Smooth muscle cell (in vitro differentiated cells): ENCODE data around the gene TSPO2. TPM values are rescaled to one million over a fixed set of nuclear protein-coding genes. Genes with fewer than 3 reads are reported as not detected.

ENCODE experiments used
- DNase-seq: peaks from one replicate; lab custom pipeline; 2025; ENCODE audit not compliant: unreplicated experiment; lab: John Stamatoyannopoulos, UW
- H2AFZ ChIP-seq: fragments of 200-600 bp; sonication (generic); 2 replicates; pipeline ENCODE4 v1.6.0; 2016; ENCODE audit warnings: antibody characterized with exemption, low read depth, mild to moderate bottlenecking
- H3F3A ChIP-seq: fragments of 200-600 bp; sonication (generic); 2 replicates; pipeline ENCODE4 v1.6.0; 2017; ENCODE audit warnings: antibody characterized with exemption, low read depth
- H3K27ac ChIP-seq: fragments of 200-600 bp; sonication (generic); 2 replicates; pipeline ENCODE4 v1.5.1; 2016; ENCODE audit warnings: low read depth, mild to moderate bottlenecking
- H3K27me3 ChIP-seq: fragments of 200-600 bp; sonication (generic); 2 replicates; pipeline ENCODE4 v1.6.1; 2016; ENCODE audit warnings: low read depth, mild to moderate bottlenecking
- H3K36me3 ChIP-seq: fragments of 200-600 bp; sonication (generic); 2 replicates; pipeline ENCODE4 v1.5.1; 2016; ENCODE audit warnings: low read depth
- H3K4me1 ChIP-seq: fragments of 200-600 bp; sonication (generic); 2 replicates; pipeline ENCODE4 v1.5.1; 2016; ENCODE audit warnings: low read depth
- H3K4me2 ChIP-seq: fragments of 200-600 bp; sonication (generic); 2 replicates; pipeline ENCODE4 v1.6.0; 2016; ENCODE audit warnings: mild to moderate bottlenecking
- H3K4me3 ChIP-seq: fragments of 200-600 bp; sonication (generic); 2 replicates; pipeline ENCODE4 v1.5.1; 2016; ENCODE audit warnings: mild to moderate bottlenecking
- H3K79me2 ChIP-seq: fragments of 200-600 bp; sonication (generic); 2 replicates; pipeline ENCODE4 v1.6.0; 2016; ENCODE audit warnings: low read depth, mild to moderate bottlenecking
- H3K9ac ChIP-seq: fragments of 200-600 bp; sonication (generic); 2 replicates; pipeline ENCODE4 v1.6.0; 2016; ENCODE audit warnings: low read depth
- H3K9me3 ChIP-seq: fragments of 200-600 bp; sonication (generic); replicated peaks from 2 replicates; pipeline ENCODE4 v1.5.1; 2016; ENCODE audit warnings: low read depth
- H4K20me1 ChIP-seq: fragments of 200-600 bp; sonication (generic); 2 replicates; pipeline ENCODE4 v1.6.0; 2016; ENCODE audit warnings: low read depth
- CTCF ChIP-seq: fragments of 200-600 bp; sonication (generic); IDR thresholded peaks from 2 replicates; pipeline ENCODE4 v1.5.1; 2017; ENCODE audit warnings: borderline replicate concordance, mild to moderate bottlenecking, antibody characterized with exemption; ENCODE audit not compliant: insufficient read depth, poor library complexity, severe bottlenecking
- WGBS: methylation state at CpG from one replicate; pipeline ENCODE4 v1.1.7; 2016; ENCODE audit warnings: low lambda C conversion rate; 5-methylcytosine and 5-hydroxymethylcytosine counted together
- polyA plus RNA-seq: library from polyadenylated mRNA; unstranded; fragments of >200 nt; fragmentation: Nextera tagmentation; extraction: Ambion mirVana; gene quantifications from 2 replicates; pipeline ENCODE4 v1.2.1, GENCODE V29; 2016
- total RNA-seq: library from RNA; depleted of rRNA; stranded (reverse); fragments of >200 nt; gene quantifications from 2 replicates; pipeline ENCODE4 v1.2.3, GENCODE V29; 2014

Gene TSPO2
- total and polyA plus RNA-seq, 2 experiments from 2014 or later: not detected

- H3K9me3 ChIP-seq: no peaks in the 10 kb centered on the region
- peak; percentile 100 for TF ChIP-seq CTCF
- H3K79me2 ChIP-seq: no peaks in the 10 kb centered on the region
- peaks cover 19% of the 10 kb centered on the region for H3K4me1 ChIP-seq
- no peaks in the 10 kb centered on the region for H4K20me1 ChIP-seq
- H3F3A ChIP-seq: no peaks in the 10 kb centered on the region
- no peaks in the 10 kb centered on the region for H3K36me3 ChIP-seq
- WGBS: 2% methylated on average over 45 of the region's 45 CpGs
- H3K27ac ChIP-seq: no peak overlapping the region
- DNase-seq: peak; percentile 66
- H3K4me3 ChIP-seq: peak overlapping the region; percentile 50
- H3K9ac ChIP-seq: peak overlapping the region; percentile 19
- H3K4me2 ChIP-seq: peak overlapping the region; percentile 87
- H2AFZ ChIP-seq: peak overlapping the region; percentile 88
- no peaks in the 10 kb centered on the region for H3K27me3 ChIP-seq
Measured at GRCh38 chr6:41027799-41028560, 14.3 kb upstream of the TSPO2 start.

GRCh38 chr6:41028561-41029412 is 13.5 kb upstream of the TSPO2 start:
- no peak for DNase-seq
- Histone ChIP-seq H3K9ac (no peak overlapping the region), H3K4me3 (peak overlapping the region; percentile 50), H3K27me3 (no peaks in the 10 kb centered on the region), H3K27ac (no peak overlapping the region), H3F3A (no peaks in the 10 kb centered on the region), H3K4me1 (peaks cover 19% of the 10 kb centered on the region), H3K79me2 (no peaks in the 10 kb centered on the region), H4K20me1 (no peaks in the 10 kb centered on the region), H3K36me3 (no peaks in the 10 kb centered on the region), H3K9me3 (no peaks in the 10 kb centered on the region), H2AFZ (peak overlapping the region; percentile 88), H3K4me2 (peak overlapping the region; percentile 87)
- WGBS: 37% methylated on average over 13 of the region's 13 CpGs
- no peak for TF ChIP-seq CTCF

GRCh38 chr6:41032830-41033229 is 9.4 kb upstream of the TSPO2 start:
- Histone ChIP-seq H3K9ac (no peak overlapping the region), H3K36me3 (no peaks in the 10 kb centered on the region), H3F3A (no peaks in the 10 kb centered on the region), H3K79me2 (no peaks in the 10 kb centered on the region), H2AFZ (no peak overlapping the region), H3K27me3 (no peaks in the 10 kb centered on the region), H3K9me3 (no peaks in the 10 kb centered on the region), H3K4me2 (no peak overlapping the region), H3K27ac (no peak overlapping the region), H3K4me3 (no peak overlapping the region), H3K4me1 (peaks cover 7% of the 10 kb centered on the region), H4K20me1 (no peaks in the 10 kb centered on the region)
- DNase-seq: no peak
- no peak for TF ChIP-seq CTCF
- WGBS: 95% methylated on average over 15 of the region's 15 CpGs
